HG03520 (cell line): ENCODE measurements around the gene DCAF8.

Source experiments
- ATAC-seq: cut with Tn5 transposase; IDR thresholded peaks from one replicate; pipeline ENCODE4 v1.9.1; 2021; ENCODE audit warnings: mild to moderate bottlenecking, moderate library complexity; ENCODE audit not compliant: unreplicated experiment

Gene DCAF8

DNA sequence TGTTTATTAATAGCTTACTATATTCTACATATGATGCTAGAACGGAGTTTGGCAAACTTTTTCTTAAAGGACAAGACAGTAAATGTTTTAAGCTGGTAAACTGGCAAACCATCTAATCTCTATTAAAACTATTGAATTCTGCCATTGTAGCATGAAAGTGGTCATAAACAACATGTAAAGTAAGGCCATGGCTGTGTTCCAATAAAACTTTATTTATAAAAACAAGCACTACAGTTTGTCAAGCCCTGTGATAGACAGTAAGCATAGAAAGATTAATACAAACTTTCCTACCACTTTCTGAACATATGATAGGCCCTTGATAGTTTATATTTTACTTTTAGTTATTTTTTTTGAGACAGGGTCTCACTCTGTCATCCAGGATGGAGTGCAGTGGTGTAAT, 34.8 kb downstream of the DCAF8 start:
- ATAC-seq = no peak

GRCh38 chr1:160227034-160227433, 35.3 kb downstream of the DCAF8 start:
- ATAC-seq = no peak

DNA sequence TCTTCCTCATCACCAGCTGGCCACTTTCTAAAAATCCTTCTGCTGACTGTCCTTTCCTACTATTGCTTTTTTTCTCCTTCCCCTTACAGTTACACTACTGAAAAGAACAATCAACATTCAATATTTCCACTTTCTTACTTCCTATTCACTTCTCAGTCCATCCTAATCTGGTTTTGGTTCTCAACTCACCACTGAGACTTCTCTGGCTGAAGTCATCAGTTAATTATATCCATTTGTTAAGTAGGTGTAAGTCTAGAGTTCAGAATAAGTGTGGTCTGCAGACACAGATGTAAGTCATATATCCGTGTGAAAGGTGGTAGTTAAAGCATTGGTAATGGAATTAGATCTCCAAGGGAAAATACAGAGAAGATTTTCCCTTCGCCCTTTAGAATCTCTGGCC, 35.7 kb downstream of the DCAF8 start:
- no peak for ATAC-seq

GRCh38 chr1:160225345-160225744, 37.0 kb downstream of the DCAF8 start:
- ATAC-seq = no peak

- no peak for ATAC-seq
Observed at GRCh38 chr1:160224606-160225005, 37.7 kb downstream of the DCAF8 start.

GRCh38 chr1:160222546-160222945, 39.8 kb downstream of the DCAF8 start:
- ATAC-seq = no peak

- ATAC-seq = no peak
Observed at GRCh38 chr1:160221089-160221488, 41.3 kb downstream of the DCAF8 start.

DNA sequence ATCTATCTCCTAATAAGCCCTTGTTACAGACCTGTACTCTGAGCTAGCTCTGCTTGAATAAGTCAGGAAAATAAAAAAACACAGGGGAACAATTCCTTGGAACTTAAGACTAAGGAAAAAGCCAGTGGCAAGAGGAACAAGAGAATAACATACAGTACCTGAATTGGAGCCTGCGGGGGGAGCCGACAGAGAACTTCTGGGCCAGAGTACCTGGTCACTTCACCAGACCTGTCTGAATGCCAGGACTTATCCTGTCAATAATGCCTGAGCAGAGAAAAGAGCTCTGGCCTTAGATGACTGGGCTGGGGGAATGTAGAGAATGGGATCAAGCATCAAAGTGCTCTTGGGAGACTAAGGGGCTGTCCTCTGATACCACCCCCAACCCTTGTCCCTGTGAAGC, 42.0 kb downstream of the DCAF8 start:
- ATAC-seq = no peak

GRCh38 chr1:160219062-160219929, 43.1 kb downstream of the DCAF8 start:
- ATAC-seq = no peak

DNA sequence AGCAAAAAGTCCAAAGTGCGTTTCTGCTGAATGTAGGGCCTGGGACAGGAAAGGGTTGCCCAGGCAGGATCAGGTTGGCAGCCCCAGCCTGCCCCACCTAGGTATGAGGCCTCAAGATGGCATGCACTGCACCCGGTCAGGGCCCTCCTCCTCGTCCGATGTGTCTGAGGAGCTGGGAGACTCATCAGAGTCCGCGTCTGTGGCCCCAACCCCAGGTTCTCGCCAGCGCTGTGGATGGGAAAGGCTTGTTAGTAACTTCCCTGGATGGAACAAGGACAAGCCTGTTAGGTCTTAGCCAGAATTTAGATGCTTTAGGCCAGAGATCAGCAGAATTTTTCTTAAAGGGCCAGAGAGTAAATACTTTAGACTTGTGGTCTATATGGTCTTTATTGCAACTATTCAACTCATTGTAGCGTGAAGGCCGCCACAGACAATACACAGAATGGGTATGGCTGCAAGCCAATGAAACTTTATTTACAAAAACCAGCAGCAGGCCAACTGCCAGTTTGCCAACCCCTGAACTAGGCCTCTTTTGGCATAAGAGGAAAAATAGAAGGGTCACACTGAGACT, 44.8 kb downstream of the DCAF8 start:
- ATAC-seq = no peak

- ATAC-seq = no peak
Observed at GRCh38 chr1:160216301-160216700, 46.0 kb downstream of the DCAF8 start.

GRCh38 chr1:160214481-160215140, 47.7 kb downstream of the DCAF8 start:
- no peak for ATAC-seq

DNA sequence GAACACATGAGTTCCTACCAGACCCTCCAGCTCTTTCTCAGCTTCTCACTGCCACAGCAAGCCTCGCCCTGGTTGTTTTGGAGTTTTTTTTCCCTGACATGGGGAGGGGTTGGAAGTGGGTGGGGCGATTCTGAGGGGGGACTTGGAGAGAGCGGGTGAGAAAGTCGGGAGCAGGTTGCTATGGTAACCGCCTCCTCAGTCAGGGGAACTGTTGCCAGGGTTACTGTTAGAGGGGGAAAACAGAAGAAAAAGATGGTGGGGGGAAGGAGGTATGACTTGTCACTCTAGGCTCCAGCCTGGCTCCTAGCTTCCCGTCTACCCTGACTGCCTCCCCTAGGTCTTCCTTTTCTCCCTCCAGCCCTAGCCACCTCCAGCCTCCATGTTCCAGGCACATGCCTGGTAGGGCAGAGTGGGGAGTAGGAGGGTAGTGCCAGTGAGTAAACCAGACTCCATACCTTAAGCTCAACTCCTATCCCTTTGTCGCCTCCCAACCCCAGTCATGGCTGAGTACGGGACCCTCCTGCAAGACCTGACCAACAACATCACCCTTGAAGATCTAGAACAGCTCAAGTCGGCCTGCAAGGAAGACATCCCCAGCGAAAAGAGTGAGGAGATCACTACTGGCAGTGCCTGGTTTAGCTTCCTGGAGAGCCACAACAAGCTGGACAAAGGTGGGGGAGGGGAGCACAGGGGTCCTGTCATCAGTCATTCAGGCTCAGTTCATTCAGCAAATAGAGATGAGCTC, 51.1 kb downstream of the DCAF8 start:
- ATAC-seq = no peak

DNA sequence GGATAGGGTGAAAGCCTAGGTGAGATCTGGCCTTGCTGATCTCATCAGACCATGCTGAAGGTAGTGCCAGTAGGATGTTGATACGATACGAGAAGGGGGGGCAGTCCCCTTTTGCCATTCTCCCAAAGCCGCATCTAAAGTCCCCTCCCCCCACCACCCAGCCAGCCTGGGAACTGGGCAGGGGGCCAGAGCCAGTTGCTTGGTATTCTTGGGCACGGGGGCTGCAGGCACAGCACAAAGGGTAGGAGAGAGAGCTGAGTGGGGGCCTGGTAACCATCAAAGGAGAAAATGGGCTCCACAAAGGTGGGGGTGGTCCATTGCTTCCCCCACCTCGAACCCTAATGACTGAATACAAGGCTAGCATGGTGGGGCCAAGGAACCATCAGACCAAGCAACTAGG, 51.8 kb downstream of the DCAF8 start:
- ATAC-seq = no peak

- no peak for ATAC-seq
Observed at GRCh38 chr1:160209321-160210046, 52.9 kb downstream of the DCAF8 start.

DNA sequence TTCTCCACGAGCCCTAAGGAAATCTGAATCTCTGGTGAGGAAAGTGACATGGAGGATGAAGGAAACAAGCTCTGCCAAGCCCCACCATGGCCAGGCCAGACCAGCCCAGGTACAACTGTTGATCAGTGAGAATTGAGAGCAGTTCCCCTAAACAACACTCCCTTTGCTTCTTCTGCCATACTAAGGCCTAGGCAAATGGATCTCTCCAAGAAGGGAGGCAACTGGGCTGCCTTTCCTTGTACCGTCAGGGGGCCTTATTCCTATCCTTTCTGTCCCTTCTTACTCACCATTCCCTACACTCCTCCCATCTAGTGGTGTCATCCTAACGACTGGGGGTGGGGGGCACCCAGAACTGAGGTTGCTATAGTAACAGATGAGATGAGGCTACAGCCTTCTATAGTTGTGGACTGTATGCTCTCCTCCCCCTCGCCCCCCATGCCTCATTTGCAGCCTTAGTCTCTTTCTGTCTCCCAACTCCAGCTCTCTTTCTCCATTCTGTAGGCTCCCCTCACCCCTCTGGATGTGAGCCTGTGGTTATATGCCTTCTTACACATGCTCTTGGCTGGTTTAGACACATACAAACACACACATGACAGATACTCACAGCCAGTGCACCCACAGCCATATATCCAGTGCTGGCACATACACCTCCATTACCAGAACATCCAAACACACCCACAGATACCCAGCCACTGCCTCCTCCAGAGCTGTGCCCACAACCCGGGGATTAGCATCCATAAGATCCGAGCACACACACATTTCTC, 53.6 kb downstream of the DCAF8 start:
- ATAC-seq = no peak

DNA sequence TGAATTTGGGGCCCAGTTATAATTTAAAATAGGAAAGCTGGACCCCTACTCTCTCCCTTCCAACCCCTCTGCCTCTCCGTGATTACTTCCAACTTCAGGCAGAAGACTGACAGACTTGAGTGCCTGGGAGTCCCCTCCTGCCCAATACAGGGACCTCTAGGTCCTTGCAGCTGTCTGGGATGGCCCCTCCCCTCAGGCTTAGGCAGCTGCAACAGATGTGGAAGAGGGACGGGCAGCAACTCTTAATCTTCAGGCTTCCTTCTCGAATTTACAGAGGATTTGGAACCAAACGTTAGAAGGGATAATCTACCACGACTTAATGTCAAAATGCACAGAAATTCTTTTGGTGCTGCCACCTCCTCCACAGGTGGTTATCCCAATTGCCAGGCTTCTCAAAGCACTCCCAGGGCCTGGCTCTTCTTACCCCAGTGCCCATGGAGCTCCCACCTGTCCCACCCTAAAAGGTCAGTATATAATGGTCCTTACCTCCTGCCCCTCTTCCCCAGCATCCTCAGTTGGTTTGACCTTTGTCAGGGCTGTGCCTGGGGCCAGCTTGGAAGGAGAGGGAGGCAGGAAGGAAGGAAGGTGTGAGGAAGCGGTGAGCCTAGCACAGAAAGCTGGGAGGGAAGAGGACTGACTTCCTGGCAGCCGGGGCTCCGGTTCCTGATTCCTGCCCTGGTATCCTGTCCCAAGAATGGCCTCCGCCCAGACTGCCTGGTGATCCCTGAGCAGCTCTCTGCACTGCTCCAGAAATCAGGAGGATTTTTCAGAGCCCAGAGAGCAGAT, 54.4 kb downstream of the DCAF8 start:
- ATAC-seq = no peak

DNA sequence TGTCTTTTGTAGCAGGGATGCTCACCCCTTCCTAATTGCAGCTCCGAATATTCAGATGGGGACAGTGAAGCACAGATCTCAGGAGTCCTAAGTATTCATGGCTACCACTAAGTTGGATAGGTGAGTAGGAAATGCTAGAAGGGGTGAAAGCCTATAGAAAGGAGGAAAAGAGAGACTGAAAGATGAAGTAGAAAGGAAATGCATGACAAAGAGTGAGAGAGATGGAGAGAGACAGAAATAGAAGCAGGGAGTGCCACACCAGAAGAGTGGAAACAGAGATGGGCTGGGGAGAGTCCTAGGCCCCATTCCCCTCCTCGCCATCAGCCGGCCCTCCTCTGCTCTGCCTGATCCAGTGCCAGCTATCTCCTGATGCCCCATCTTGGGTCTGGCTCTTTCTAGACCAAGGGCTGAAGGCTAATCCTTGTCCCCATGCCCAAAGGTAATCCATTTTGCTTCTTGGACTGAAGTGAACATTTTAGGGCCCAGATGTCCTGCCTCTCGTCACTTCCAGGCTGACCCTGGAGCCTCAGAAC, 55.2 kb downstream of the DCAF8 start:
- ATAC-seq = no peak
